DMS114 treated with DMSO at 0.1 percent for 48 hours (cell line): ENCODE results near the gene TSPAN14.
"Not testable (repeated sequence)": the region's sequence is repeated elsewhere in the genome, so short reads cannot be mapped to it uniquely, and the experiment has no call there.

Experiments
- DNase-seq: peaks from one replicate; lab custom pipeline; 2025; ENCODE audit not compliant: unreplicated experiment; lab: John Stamatoyannopoulos, UW

TSPAN14 gene

GRCh38 chr10:80468002-80468401, 13.9 kb downstream of the TSPAN14 start:
- no peak for DNase-seq

- no peak for DNase-seq
Measured at GRCh38 chr10:80468806-80469421, 14.8 kb downstream of the TSPAN14 start.

DNA sequence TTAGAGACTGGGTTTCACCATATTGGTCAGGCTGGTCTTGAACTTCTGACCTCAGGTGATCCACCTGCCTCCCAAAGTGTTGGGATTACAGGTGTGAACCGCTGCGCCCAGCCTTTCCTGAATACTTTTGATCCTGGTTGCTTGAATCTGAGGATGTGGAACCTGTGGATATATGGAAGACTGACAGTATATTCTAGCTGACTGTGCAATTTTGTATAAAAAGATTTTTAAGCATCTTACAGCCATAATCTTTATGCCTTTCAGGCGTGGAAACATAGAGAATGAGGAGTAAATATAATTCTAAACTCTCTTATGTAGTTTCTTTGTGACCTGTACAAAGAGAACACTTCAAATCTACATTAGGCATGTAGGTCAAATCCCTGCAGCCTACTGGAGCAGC, 16.2 kb downstream of the TSPAN14 start:
- DNase-seq, result no peak

DNA sequence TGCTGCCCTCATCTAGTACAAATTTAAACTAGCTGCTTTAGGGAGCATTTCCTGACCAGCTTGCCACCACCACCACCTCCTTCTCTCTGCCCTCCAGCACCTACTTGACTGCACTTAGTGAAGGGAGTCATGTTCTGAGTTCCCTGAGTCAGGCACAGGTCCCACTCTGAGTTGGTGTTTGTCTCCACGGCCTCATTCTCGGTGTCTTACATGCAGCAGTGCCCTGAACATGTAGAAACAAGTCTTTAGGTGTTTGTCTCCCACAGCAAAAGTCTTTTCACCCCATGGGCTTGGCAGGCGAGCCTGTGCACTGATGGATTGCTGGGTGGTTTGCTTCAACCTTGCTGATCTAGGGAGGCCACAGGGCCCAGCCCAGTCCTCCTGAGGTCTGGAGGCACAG, 16.9 kb downstream of the TSPAN14 start:
- no peak for DNase-seq

DNA sequence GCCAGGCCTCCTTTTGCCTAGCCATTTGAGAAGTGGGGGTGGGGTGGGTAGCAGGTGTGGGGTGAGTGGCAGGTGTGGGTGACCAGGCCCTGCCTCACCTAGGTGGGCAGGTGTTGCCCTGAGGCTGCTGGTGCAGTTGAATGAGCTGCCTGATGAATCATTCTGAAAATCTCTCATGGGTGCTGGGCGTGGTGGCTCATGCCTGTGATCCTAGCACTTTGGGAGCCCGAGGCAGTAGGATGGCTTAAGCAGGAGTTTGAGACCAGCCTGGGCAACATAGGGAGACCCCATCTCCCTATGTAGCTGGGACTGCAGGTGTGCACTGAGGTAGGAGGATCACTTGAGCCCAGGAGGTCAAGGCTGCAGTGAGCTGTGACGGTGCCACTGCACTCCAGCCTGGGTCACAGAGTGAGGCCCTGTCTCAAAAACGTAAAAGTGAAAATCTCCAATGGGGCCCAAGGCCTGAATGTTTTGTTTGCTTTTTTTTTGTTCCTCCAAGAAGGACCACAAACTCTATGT, 17.7 kb downstream of the TSPAN14 start:
- no peak for DNase-seq

GRCh38 chr10:80472234-80473095, 18.4 kb downstream of the TSPAN14 start:
- DNase-seq, result no peak

DNA sequence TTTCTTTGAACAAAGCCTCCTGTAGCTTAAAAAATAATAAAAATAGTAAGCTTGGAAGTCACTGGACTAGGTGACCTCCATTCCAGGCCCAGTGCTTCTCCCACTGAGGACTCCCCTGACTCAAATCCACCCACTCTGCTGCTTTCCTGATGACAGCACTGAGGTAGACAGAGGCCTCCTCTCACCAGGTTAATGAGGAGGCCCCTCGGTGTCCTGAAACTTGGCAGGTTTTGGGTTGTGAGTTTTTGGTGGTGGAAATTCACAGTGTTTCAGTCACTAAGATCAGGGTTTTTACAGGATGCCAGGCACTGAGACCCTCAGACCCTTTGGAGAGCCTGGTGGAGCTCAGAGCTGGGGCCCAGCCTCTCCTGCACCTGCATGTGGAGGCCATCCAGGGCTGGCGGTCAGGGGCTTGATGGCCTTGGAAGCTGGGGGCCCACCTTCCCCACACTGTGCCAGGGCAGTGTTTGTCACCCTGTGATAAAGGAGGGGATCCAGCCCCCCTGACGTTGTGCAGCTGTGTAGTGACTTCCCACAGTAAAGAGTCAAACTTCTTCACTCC, 19.1 kb downstream of the TSPAN14 start:
- no peak for DNase-seq

DNA sequence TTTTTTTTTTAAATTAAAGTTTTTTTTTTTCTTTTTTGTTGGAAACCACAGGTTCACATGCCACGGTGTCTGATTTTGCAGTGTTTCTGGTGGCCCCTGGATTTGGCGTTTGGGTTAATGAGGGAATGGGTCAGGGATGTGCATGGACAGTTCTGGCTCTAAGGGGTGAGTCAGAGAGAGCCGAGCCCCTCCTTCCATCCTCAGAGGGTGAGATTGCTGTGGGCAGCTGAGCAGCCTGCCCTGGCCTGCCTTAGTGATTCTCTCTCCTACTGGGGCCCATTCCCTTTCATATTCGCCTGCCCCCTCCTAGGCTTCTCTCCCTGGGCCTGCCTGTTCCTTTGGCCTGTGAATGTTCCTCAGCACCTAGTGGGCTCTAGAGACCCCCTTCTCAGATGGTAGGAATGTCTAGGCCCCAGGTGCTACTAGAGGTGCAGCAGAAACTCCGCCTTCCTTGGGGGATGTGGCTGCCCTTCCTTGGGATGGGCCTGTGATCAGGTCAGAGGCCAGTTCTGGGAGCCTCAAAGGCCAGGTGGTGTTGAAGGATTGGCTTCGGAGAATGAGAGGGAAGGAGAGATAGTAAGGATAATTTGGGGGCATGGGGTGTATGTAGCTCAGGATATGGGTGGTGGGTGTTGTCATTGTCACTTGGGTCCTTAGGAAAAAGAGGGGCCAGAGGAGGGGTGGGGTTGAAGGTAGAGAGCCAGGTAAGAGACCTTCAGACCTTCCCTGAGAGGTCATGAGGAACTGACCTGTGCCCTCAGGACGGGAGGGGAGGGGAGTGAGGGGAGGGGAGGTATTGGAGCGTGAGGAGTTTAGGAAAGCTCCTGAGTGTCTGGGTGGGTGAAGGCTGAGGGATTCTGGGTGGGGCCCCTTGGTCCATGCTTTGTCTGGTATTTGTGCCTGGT, 19.8 kb downstream of the TSPAN14 start:
- no peak for DNase-seq

GRCh38 chr10:80474597-80474910, 20.4 kb downstream of the TSPAN14 start:
- no peak for DNase-seq

DNA sequence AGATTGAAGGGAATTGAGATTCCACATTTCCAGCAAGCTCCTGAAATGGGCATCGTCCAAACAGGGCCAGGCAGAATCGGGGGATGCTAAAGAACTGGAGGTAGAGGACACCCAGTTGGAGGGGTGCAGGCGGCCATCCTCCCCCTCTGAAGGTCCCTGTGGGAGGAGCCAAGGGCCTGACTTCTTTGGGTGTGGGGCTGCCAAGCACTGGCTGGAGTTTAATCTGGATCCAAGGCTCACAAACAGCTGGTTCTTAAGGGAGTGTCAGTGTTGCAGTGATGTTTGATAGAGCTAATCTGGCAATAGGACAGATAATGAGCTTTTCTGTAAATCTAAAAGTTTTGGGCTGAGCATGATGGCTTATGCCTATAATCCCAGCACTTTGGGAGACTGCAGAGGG, 20.8 kb downstream of the TSPAN14 start:
- DNase-seq, result no peak

- DNase-seq, result not testable (repeated sequence)
Measured at GRCh38 chr10:80475641-80476040, 21.5 kb downstream of the TSPAN14 start.

GRCh38 chr10:80476685-80477084, 22.6 kb downstream of the TSPAN14 start:
- DNase-seq, result no peak

DNA sequence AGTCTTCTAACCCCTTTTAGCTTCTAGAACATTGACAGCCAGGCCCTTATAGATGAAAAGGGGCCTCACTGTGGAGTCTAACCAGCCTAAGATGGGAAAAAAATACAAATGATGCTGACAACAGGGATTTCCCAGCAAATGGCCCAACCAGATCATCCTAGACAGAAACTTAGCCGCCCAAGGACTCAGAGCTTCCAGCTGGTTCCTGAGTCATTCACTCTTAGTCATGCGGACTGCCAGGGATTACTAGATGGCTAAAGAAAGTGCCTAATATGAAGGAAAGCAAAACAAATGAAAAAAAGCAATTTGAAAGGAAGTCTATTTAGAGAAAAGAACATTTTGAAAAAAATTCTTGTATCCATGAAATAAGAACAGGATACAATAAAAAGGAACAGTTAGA, 23.7 kb downstream of the TSPAN14 start:
- DNase-seq, result no peak

DNA sequence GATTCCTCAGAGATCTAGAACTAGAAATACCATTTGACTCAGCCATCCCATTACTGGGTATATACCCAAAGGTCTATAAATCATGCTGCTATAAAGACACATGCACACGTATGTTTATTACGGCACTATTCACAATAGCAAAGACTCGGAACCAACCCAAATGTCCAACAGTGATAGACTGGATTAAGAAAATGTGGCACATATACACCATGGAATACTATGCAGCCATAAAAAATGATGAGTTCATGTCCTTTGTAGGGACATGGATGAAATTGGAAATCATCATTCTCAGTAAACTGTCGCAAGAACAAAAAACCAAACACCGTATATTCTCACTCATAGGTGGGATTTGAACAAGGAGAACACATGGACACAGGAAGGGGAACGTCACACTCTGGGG, 26.3 kb downstream of the TSPAN14 start:
- DNase-seq, result not testable (repeated sequence)

DNA sequence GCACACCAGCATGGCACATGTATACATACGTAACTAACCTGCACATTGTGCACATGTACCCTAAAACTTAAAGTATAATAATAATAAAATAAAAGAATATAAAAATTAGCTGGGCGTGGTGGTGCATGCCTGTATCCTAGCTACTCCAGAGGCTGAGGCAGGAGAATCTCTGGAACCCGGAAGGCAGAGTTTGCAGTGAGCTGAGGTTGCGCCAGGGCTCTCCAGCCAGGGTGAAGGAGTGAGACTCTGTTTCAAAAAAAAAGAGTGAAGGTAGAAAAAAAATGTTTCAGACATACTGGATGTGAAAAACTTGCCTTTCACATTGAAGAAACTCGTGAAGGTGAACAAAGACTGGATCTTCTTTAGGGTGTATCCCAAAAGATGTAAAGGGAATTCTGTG, 26.7 kb downstream of the TSPAN14 start:
- DNase-seq, result no peak

DNA sequence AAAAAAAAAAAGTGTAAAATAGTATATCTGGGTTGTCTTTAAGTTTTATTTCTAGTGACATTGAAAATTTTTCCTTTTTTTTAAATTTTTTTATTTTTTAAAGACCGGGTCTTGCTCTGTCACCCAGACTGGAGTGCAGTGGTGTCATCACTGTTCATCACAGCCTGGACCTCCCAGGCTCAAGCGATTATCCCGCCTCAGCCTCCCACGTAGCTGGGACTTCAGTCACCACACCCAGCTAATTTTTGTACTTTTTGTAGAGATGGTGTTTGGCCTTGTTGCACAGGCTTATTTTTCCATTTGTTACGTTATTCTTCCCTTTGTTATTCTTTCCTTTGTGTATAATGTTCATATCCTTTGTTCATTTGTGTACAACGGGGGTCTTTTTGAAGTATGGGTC, 30.1 kb downstream of the TSPAN14 start:
- DNase-seq, result no peak

GRCh38 chr10:80484676-80485075, 30.6 kb downstream of the TSPAN14 start:
- no peak for DNase-seq

- no peak for DNase-seq
Measured at GRCh38 chr10:80485076-80485945, 31.2 kb downstream of the TSPAN14 start.

- DNase-seq, result no peak
Measured at GRCh38 chr10:80485946-80486764, 32.0 kb downstream of the TSPAN14 start.
